Measurements from ENCODE around the gene CSF1R.

The CSF1R gene

GRCh38 chr5:150120617-150121447 is 34.5 kb upstream of the CSF1R start:
- DNase-seq = no peak

GRCh38 chr5:150120062-150120441 is 33.7 kb upstream of the CSF1R start:
- no peak for DNase-seq

GRCh38 chr5:150119421-150120061 is 33.2 kb upstream of the CSF1R start:
- DNase-seq = no peak

GRCh38 chr5:150118561-150119229 is 32.3 kb upstream of the CSF1R start:
- no peak for DNase-seq

- DNase-seq = no peak
These were observed 31.7 kb upstream of the CSF1R start for GRCh38 chr5:150117945-150118560.

GRCh38 chr5:150116667-150117400 is 30.5 kb upstream of the CSF1R start:
- no peak for DNase-seq

GRCh38 chr5:150114773-150115408 is 28.5 kb upstream of the CSF1R start:
- peak; percentile 18 for DNase-seq

DNA sequence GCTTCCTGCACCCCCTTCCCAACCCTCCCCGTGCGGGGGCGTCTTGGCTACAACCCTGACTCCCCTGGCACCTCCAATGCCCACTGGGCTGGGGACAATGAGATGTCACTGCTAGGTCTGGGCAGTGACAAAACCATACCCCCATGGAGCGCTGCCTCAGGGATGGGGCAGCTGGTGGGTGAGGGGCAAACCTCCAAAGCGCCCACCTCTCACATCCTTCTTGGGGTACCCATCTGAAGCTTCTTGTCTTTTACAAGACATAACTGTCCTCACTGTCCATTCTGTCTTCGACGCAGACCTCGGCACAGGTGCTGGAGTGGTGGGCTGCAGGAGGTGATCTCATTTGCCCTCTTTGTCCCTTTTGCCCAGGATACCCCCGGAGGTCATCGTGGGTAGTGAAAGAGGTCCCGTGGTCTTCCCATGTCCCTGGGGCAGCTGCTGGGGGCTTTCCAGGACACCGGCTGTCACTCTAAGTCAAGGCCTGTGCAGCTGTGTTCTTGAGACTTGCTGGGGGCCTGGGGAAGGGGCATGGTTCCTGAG is 27.8 kb upstream of the CSF1R start:
- DNase-seq = no peak

DNA sequence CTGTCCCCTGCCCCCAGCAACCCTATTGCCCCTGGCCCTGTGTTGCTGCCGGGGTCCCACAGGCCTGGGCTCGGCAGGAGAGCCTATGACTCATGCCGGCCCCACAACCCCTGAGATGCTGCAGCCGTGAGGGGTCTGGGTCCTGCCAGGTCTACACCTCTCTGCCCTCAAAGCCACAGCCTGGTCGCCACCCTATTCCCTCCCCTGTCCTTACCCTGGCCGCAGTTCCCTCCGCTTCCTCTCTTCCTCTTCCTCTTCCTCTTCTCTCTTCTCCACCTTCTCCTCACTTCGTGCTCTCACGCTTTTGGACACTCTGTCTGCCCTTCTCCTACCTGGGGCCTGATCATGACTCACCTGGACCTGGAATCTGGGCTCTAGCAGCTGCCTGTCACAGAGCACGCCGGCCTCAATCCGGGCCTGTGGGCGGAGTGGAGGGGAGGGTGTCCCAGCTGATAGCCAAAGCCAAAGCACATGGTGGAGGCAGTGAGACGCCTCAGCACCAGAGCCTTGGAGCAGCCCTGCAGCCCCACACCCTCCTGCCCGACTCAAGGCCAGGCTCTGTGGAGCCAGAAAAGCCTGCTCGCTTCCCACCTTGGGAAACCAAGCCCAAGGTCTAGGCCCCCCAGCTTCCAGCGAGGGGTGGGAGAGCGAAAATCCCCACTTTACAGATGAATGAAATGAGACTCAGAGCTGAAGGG is 26.8 kb upstream of the CSF1R start:
- DNase-seq = no peak

DNA sequence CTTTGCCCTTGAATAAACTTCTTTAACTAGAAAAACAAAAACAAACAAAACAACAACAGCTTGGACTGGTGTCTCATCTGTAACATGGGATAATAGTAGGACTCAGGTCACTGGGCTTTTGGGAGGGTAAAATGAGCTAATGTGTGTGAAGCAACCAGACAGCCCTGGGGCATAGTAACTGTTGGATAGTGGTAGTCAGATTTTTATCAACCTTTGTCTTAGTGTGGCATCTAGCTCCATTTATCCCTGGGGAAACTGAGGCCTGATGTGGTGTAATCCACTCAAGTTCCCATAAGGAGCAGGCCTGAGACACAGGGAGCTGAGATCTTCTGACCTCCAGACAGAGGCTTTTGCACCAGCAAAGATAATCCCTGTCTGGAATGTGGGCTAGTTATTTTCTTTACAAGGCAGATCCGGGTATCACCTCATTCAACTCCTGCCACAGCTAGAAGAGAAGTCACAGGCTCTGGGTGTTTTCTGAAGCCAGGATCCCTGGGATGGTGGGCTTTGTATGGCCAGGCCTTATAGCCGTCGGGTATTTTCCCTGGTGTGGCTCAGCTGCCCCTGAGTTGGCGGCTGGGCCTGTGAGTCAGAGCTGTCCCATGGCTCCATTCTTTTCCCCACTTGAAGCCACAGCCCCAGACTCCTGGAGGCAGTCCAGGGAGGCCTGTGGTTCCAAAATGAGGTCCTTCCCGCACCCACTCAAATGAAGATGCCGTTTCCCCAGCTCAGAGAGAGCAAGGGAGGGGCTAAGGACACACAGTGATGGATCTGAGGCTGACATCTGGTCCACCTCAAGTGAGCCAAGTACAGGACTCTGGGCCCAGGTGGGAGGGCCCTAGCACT is 26.1 kb upstream of the CSF1R start:
- no peak for DNase-seq

DNA sequence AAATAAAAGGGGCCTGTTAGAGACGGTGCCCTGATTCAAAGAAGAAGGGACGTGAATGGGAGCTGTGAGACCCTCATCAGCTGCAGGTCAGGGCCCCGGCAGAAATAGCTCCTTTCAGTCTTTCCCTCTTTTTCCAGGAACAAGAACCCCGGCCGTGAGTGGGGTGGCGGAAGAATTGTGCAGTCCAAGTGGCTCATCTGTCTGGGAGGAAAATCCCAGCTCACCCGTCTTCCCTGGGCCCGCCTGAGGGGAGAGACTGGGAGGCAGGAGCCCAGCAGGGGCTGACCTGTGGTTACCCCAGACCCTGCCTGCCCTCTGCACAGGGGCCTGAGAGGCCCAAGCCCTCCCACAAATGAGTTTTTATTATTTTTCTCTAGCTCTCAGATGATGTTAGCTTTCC is 24.8 kb upstream of the CSF1R start:
- DNase-seq = no peak

- no peak for DNase-seq
These were observed 23.6 kb upstream of the CSF1R start for GRCh38 chr5:150109921-150110320.

DNA sequence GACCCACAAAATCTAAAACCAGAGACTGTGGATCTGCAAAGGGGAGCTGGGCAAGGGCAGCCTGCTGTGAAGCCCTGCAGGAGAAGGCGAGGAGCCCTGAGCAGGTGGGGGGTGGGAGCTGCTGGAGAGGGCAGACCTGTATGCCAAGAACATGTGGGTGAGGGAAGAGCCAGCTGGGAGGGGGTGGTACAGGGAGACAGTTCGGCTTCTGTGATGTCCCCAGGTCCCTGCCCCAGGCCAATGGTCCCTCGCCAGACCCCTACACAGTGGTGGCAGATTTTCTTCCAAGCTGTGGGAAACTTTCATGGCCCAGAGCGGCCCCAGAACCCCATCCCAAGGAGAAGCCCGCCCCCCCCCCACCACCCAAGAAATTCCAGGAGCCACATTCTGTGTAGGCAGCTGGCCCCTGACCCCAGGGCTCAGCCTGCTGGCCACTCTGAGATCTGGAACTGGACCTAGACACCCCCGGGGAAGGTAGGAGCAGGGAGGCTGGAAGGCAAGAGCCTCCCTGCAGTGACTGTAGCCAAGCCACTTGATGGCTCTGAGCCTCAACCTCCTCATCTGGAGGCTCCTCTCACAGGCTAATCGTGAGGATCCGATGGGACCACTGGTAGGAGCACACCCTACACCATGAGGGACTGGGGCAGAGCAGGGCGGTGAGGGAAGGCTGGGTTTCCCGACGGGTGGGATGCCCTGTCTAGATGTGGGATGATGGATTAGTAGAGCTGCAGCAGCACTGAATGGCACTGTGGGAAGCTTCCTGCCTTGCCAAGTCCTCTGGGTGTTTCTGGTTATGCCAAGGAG is 22.6 kb upstream of the CSF1R start:
- no peak for DNase-seq

DNA sequence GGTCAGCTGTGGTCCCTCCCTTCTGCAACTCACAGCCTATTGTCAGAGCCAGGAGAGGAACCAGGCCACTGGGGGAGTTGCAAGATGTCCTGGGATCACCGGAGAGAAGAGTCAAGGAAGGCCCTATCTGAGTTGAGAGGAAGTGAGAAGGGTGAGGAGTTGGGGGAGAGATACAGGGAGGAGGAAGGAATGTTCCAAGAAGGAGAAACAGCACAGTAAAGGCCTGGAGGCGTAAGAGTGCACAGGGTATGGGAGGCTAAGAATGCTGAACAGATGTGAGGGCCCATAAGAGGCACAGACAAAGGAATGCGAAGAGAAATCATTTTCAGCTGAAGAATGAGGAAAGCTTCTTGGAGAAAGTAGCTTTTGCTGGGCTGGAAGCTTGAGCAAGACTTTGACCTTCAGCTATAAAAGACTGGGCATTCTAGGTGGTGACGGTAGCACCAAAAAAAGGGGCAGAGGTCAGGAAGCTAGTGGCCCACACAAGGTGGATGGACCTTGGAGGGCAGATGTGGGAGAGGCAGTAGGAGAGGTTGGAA is 21.6 kb upstream of the CSF1R start:
- DNase-seq = no peak

GRCh38 chr5:150106674-150107426 is 20.5 kb upstream of the CSF1R start:
- no peak for DNase-seq

DNA sequence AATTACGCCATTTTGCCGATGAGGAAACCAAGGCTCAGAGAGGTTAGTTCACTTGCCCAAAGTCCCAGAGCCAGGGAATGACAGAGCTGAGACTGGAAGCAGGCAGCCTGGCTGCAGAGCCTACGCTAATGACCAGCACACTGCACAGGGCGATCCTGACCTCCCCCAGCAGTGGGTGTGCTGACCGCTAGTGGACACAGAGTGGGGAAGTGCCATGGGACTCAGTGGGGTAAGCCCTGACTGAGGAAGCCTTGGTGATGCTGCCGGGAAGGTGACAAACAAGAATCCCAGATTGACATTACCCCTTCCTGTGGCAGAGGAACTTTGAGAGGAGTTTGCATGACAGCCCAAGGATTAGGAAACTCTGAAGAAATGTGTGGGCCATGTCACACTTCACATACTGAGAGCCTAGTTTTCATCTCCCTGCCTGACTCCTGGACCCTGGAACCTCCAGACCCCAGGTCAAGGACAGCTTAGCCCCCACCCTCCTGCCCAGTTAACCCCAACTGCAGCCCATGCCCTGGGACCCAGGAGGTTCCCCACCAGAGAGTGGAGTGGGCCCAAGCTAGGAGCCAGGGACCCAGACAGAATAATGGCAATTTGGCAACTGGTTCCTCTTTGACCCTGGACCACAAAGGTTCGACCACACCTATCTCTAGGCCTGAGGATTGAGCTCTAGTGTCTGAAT is 19.7 kb upstream of the CSF1R start:
- DNase-seq = no peak

DNA sequence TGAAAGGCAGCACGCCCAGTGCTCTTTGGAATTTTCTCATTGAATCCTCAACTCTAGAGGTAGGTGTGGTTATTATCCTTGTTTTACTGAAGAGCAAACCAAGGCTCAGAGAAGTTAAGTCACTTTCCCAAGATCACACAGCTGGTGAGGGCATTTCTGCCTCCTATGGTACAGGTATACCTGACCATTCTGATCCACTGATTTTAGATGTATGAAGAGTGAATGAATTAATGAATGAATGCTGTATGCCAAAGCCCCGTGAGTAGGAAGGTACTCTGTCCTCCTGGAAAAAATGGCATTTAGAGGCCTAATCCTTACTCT is 18.2 kb upstream of the CSF1R start:
- DNase-seq = no peak
